Activated effector memory CD4-positive, alpha-beta T cell treated with anti-CD3 and anti-CD28 coated beads, Interleukin-2, amount 50 U/mL, for 16 hours (primary cell): ENCODE measurements around the gene CRLF2.
"Not testable (repeated sequence)": the region's sequence is repeated elsewhere in the genome, so short reads cannot be mapped to it uniquely, and the experiment has no call there.

Experiments
- DNase-seq: peaks from one replicate; pipeline ENCODE4 v3.0.0-alpha.2; 2020

The CRLF2 gene

DNA sequence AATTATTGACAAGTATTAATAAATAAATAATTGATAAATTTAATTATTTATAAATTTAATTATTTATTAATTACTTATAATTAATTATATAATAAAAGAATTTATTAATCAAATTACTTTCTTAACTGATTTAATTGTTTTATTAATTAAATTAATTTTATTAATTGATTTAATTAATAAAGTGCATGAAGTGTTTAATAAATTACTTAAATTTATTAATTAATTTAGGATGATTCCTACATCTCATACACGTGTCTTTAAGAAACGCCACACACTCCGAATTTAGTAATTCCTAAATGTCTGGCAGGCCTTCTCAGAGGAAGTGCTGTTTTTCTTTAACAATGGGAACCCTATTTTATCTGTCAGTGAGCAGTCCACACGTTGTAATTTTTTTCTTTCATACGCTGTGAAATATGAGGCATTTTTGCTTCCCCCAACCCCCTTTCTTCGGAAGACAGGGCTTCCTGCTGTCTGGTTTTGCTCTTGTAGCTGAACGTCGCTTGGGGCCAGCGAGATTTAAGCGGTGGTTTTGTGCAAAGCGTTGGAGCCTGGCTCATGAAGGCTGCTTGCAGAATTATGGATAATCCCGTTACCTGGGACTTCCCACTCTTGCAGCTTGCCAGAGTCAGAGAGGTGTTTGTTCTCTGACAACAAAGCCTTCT, 46.8 kb downstream of the CRLF2 start:
- no peak for DNase-seq

DNA sequence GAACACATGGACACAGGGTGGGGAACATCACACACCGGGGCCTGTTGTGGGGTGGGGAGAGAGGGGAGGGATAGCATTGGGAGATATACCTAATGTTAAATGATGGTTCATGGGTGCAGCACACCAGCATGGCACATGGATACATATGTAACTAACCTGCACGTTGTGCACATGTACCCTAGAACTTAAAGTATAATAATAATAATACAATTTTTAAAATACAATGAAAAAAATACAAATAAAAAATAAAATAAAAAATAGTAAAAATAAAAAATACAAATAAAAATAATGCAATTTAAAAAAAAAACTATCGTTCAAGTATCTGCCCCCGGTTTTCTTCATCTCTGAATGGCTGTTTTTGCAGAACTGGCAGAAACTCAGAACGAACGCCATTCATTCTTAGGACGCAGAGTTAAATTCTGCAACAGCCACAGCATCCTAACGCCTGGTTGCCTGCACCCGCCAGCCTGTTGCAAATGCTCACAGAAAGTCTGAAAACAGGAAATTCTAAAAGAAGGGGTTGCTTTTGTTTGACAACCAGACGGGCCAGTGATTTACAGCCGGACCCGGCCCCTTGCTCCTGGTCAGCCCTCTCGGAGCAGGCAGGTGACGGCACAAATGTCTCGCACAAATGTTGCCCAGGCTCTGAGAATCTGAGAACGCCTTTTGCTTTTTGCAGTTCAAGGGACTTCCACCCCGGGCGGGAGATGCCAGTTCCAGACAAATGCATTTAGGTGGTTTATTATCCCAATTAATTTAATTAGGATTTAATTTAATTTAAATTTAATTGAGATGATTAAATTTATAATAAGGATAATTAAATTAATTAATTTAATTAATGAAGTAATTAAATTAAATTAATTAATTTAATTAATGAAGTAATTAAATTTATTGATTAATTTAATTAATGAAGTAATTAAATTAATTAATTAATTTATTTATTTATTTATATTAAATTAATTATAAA, 47.8 kb downstream of the CRLF2 start:
- no peak for DNase-seq

DNA sequence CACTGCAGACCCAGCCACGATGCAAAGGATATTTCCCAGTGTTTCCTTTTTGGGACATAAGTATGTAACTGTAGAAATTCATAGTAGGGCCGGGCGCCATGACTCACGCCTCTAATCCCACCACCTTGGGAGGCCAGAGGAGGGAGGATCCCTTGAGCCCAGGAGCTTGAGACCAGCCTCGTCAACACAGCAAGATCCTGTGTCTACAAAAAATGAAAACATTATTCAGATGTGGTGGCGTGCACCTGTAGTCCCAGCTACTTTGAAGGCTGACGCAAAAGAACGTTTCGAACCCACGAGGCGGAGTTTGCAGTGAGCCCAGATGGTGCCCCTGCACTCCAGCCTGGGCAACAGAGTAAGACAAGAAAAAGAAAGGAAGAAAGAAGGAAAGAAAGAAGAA, 49.2 kb downstream of the CRLF2 start:
- no peak for DNase-seq

DNA sequence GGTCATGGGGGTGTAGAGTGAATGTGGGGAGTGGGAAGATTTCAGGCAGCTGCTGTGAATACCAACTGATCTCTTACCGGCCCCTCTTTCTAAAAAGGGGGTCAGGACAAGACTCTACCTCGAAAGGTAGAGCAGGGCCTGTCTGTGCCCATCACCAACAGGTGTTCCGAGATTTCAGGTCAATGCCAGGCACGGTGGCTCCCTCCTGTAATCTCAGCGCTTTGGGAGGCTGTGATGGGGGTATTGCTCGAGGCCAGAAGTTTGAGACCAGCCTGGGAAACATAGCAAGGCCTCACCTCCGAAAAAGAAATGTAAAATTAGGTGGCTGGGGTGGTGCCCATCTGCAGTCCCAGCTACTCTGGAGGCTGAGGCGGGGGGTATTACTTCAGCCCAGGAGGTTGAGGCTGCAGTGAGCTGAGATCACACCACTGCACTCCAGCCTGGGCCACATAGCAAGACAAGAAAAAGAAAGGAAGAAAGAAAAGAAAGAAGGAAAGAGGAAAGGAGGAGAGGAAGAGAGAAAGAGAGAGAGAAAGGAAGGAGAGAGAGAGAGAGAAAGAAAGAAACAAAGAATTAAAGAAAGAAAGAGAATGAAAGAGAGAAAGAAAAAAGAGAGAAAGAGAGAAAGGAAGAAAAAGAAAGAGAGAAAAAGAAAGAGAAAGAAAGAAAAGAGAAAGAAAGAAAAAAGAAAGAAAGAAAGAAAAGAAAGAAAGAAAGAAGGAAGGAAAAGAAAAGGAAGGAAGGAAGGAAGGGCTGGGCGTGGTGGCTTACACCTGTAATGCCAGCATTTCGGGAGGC, 50.1 kb downstream of the CRLF2 start:
- no peak for DNase-seq

DNA sequence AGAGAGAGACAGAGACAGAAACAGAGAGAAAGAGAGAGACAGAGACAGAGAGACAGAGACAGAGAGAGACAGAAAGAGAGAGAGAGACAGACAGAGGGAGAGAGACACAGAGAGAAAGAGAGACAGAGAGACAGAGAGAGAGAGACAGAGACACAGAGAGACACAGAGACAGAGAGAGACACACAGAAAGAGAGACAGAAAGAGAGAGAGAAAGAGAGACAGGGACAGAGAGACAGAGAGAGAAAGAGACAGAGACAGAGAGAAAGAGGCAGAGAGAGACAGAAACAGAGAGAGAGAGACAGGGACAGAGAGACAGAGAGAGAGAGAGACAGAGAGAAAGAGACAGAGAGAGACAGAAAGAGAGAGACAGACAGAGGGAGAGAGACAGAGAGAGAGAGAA, 52.9 kb downstream of the CRLF2 start:
- DNase-seq: no peak

DNA sequence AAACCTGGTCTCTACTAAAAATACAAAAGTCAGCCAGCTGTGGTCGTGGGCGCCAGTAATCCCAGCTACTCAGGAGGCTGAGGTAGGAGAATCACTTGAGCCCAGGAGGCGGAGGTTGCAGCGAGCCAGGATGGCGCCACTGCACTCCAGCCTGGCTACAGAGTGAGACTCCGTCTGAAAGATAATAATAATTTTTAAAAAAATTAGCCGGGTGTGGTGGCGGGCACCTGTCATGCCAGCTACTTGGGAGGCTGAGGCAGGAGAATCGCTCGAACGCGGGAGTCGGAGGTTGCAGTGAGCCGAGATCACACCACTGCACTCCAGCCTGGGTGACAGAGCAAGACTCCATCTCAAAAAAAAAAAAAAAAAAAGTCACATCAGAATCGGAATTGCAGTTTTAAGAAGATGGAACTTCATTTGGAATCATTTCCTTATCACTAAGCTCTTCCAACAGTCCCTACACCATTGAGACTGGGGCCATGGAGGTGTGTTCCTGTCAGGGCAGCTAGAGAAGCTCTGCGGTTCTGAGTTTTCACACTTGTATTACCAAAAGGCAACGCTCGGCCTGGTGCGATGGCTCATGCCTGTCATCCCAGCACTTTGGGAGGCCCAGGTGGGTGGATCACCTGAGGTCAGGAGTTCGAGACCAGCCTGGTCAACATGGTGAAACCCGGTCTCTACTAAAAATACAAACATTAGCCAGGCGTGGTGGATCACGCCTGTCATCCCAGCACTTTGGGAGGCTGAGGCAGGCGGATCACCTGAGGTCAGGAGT, 55.6 kb downstream of the CRLF2 start:
- not testable (repeated sequence) for DNase-seq

DNA sequence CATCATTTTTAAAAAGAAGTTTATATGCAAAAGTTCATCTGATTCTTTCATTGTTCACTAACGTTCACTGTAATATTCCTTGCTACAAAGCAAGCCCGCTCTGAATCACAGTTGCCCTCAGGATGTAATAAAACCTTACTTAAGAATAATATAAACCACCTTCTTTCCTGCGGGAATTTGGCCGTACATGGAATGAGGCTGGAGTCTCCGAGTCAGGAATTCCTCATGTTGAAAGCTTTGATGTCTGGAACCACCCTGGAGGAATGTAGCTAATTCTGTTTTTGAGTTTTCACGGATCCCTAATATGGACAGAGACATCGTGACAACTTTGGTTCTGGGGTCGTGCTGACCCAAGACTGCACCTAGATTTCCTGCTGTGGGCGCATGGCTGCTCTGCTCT, 58.5 kb downstream of the CRLF2 start:
- DNase-seq: no peak

DNA sequence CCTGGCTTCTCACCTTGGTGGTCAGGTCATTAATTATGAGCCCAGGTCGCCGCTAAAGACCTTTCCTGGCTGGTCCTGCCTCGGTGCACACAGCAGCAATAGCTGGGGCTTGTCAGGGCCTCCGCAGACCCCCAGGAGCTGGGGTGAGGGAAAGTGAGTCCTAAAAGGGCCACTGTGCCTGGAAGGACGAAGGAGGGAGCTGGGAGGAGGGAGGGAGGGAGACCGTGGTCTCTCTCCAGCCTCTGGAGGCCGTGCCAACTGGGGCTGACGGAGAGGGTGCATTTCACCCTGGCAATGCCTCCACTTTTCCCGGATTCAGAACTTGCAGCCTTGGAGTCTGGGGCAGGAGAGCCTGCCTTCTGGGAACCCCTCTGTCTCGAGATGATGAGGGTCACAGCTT, 60.4 kb downstream of the CRLF2 start:
- DNase-seq: no peak

DNA sequence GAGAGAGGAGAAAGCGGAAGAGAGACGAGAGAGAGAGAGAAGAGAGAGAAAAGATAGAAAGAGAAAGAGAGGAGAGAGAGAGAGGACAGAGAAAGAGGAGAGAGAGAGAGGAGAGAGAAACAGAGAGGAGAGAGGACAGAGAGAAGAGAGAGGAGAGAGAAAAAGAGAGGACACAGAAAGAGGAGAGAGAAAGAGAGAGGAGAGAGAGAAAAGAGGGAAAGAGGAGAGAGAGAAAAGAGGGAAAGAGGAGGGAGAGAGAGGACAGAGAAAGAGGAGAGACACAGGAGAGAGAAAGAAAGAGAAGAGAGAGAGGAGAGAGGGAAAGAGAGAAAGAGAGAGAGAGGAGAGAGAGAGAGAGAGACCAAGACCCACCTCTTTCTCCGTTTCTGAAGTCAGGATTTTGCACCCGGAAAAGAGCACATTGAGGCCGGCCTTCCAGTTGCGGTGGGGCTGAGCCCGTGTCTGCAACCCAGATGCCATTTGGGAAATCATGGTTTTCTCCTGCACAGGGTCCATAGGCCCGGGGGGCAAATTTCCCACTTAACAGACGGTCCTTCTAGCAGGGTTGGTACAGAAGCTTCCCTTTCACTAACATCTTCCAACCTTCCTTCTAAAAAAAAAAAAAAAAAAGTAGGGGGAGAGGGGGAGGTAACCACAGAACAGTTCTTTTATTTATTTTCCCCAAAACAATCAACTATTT, 60.9 kb downstream of the CRLF2 start:
- no peak for DNase-seq

DNA sequence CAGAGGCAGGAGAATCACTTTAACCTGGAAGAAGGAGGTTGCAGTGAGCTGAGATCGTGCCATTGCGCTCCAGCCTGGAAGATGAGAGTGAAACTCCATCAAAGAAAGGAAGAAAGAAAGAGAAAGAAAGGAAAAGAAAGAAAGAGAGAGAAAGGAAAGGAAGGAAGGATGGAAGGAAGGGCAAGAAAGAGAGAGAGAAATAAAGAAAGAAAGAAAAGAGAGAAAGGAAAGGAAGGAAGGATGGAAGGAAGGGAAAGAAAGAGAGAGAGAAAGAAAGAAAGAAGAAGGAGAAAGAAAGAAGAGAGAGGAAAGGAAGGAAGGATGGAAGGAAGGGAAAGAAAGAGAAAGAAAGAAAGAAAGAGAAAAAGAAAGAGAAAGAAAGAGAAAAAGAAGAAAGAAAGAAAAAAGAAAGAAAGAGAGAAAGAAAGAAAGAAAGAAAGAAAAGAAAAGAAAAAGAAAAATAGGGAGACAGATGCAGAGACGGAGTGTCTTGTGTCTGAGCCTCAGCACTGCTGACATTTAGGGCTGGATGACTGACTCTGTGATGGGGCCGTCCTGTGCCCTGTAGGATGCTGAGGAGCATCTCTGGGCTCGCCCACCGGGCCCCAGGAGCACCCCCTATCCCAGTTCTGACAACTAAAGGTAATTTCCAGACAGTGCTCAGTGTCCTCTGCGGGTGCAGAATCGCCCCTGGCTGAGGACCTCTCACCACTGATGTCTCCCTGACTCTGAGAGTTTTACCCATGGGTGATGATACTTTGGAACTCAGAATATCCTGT, 61.7 kb downstream of the CRLF2 start:
- DNase-seq: no peak

DNA sequence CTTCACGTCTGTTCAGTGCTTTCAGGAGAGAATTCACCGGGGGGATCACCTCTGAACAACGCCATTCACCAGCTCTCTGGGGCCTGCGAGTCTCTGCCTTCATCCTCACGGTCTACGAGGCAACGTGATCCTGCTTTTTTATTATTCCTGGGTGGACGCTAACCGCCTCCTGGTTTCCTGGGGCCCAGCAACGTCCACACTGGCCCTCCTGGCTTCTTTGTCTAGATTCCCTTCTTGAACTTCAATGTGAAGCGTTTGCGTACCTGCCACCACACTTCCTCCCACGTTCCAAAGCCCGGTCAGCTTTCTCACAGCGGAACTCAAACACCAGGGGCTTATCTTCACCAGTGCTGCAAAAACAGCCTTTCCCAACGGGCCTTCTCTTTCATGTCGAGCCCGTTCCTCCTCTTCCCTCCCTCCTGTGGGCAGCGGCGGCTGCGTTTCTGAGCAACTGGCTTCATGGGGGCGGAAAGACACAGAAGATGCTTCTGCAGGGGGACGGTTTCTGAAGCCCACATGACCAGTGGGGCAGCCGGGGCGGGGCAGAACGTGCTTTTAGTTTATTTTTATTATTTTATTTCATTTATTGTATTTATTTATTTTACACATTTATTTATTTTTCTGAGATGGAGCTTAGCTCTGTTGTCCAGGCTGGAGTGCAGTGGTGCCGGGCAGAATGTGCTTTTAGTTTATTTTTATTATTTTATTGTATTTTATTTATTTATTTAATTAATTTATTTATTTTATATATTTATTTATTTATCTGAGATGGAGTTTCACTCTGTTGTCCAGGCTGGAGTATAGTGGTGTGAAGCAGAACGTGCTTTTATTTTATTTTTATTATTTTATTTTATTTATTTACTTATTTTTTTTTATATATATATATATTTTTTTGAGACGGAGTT, 64.6 kb downstream of the CRLF2 start:
- no peak for DNase-seq

DNA sequence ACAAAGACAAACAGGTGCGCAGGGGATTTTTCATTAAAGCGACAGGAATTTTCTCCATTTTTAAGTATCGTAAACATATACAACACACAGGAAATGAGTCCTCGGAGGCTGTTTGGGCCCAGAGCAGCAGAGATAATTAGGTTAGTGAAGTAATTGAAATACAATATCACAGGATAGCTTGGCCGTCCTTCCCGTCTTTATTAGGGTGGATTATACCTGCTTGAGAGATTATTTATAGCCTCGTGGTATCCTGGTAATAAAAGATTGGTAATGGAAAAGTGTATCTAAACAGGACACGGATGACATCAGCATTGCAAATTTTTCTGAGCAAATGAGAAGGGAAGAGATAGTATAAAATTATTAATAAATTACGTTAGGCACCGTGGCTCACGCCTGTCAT, 68.2 kb downstream of the CRLF2 start:
- DNase-seq: no peak
